GM12874 (cell line): ENCODE measurements around the gene PITX3.

Experiments used
- CTCF ChIP-seq: IDR thresholded peaks from 2 replicates; pipeline ENCODE4 v1.5.1; 2011; ENCODE audit warnings: low read depth, mild to moderate bottlenecking, control low read depth, low read length, moderate library complexity; ENCODE audit not compliant: insufficient read depth

PITX3 gene

GRCh38 chr10:102234888-102235597, 6.3 kb downstream of the PITX3 start:
- no peak for TF ChIP-seq CTCF

GRCh38 chr10:102233997-102234396, 7.3 kb downstream of the PITX3 start:
- no peak for TF ChIP-seq CTCF

GRCh38 chr10:102231357-102232318, 9.7 kb downstream of the PITX3 start:
- TF ChIP-seq CTCF, result peak; percentile 93

GRCh38 chr10:102230861-102231356, 10.4 kb downstream of the PITX3 start:
- peak; percentile 56; the same call in 1 of the 2 replicates for TF ChIP-seq CTCF

GRCh38 chr10:102230264-102230860, 10.9 kb downstream of the PITX3 start:
- no peak for TF ChIP-seq CTCF

GRCh38 chr10:102229810-102230263, 11.5 kb downstream of the PITX3 start:
- peak; percentile 99 for TF ChIP-seq CTCF

- TF ChIP-seq CTCF, result no peak
Measured at GRCh38 chr10:102227050-102227449, 14.3 kb downstream of the PITX3 start.
